ENCODE results near the gene ST6GALNAC3.

- TF ChIP-seq HDGF (IDR thresholded peaks at IDR 0.05; ENCODE audit: borderline replicate concordance) (no peak), FOXK2 (IDR thresholded peaks at IDR 0.05) (no peak), BHLHE40 (IDR thresholded peaks at IDR 0.05; ENCODE audit: borderline replicate concordance) (no peak), FOXM1 (IDR thresholded peaks at IDR 0.05; ENCODE audit: borderline replicate concordance) (no peak), ARNT (IDR thresholded peaks at IDR 0.05) (no peak), SP1 (IDR thresholded peaks at IDR 0.05) (no peak), SUZ12 (IDR thresholded peaks at IDR 0.05) (no peak), ZNF384 (IDR thresholded peaks at IDR 0.05) (no peak)
These were observed 533.2 kb downstream of the ST6GALNAC3 start for GRCh38 chr1:76607717-76608116.

Measured in HEK293T (cell line).